ENCODE results near the gene TUBAL3.

DNA sequence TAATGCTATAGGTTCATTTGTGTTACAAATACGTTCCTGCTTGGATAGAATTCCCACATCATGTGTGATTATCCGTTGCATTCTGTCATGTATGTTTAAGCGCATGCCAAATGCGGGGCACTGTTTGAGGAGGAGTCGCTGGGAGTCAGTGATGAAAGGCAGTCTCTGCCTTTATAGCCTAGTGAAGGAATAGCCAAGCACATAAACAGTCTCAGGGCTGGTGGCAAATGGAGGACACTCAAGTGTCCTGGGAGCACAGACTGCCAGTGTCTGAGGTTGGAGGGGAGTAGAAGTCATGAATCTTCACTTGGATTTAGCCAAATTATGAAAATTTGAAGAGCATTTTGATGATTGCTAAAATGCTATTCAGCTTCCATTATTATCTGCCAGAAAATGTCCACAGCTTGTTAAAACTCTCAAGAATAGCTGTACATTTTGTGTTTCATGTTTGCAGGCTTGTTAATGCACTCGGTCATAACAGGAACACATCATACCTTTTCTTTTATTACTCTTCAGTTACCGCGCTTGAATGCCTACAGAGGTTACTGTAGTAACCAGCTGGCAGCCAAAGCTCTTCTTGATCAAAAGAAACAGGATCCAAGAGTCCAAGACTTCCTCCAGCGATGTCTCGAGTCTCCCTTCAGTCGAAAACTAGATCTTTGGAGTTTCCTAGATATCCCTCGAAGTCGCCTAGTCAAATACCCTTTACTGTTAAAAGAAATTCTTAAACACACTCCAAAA lies 49.3 kb upstream of the TUBAL3 start:
- TF ChIP-seq SP1 (IDR thresholded peaks at IDR 0.05; ENCODE audit: low read depth) (no peak), POLR2A (IDR thresholded peaks at IDR 0.05; ENCODE audit: borderline replicate concordance, extremely low read depth, insufficient read depth, insufficient read length) (no peak), POLR2AphosphoS5 (IDR thresholded peaks at IDR 0.05; ENCODE audit: low read depth, low read length) (no peak), JUND (IDR thresholded peaks at IDR 0.05) (no peak)

All from HCT116 (cell line).